Endothelial cell of umbilical vein (primary cell): Measurements from ENCODE around the gene GABPA. TPM values are rescaled to one million over a fixed set of nuclear protein-coding genes. Genes with fewer than 3 reads are reported as not detected.

Experiments
- BruUV-seq: library from RNA; stranded (reverse); fragments of 400-500 nt; replicated peaks from 2 replicates; lab custom pipeline; 2021; lab: Mats Ljungman, UMichigan
- CTCF ChIA-PET: fragments of 300-600, 350-600 bp; sonication (Branson Sonifier 250); formaldehyde crosslinking; loops from one replicate; lab custom pipeline; 2021; ENCODE audit warnings: antibody characterized with exemption, inconsistent platforms; lab: Charles Lee
- POLR2A ChIA-PET: fragments of 300-600, 350-600 bp; sonication (Branson Sonifier 250); formaldehyde crosslinking; loops from one replicate; lab custom pipeline; 2021; ENCODE audit warnings: antibody characterized with exemption, inconsistent platforms; lab: Charles Lee
- DNase-seq: peaks from one replicate; pipeline ENCODE4 v3.0.0-alpha.2; 2011; ENCODE audit warnings: low read depth, low spot score
- FAIRE-seq: peaks from 2 replicates; lab custom pipeline; 2011; peaks lifted over from hg19 to GRCh38; lab: Jason Lieb, UNC
- H2AFZ ChIP-seq: 2 replicates; pipeline ENCODE4 v1.6.0; 2012; ENCODE audit warnings: low read depth, low read length, control low read depth, inconsistent platforms
- H3K27ac ChIP-seq: 2 replicates; pipeline ENCODE4 v1.5.1; 2011; ENCODE audit warnings: low read depth, mild to moderate bottlenecking, control low read depth, low read length, moderate library complexity; ENCODE audit not compliant: insufficient read depth
- H3K27me3 ChIP-seq, 2 experiments: 2 replicates each; pipeline versions ENCODE4 v1.6.0 to v1.6.1; 2011; ENCODE audit warnings: low read length in 2 of 2, mixed read lengths in 1 of 2; ENCODE audit not compliant: control insufficient read depth in 2 of 2, insufficient read depth in 2 of 2
- H3K36me3 ChIP-seq, 2 experiments: 2 replicates in 1 of 2; 3 replicates in 1 of 2; pipeline ENCODE4 v1.5.1; 2011; ENCODE audit warnings: low read length in 2 of 2, mild to moderate bottlenecking in 1 of 2, moderate library complexity in 1 of 2; ENCODE audit not compliant: control insufficient read depth in 2 of 2, insufficient read depth in 2 of 2; ENCODE audit errors: extremely low read depth in 1 of 2
- H3K4me1 ChIP-seq: 3 replicates; pipeline ENCODE4 v1.5.1; 2011; ENCODE audit warnings: mild to moderate bottlenecking, low read length; ENCODE audit not compliant: control insufficient read depth, insufficient read depth; ENCODE audit errors: extremely low read depth
- H3K4me2 ChIP-seq: 2 replicates; pipeline ENCODE4 v1.6.1; 2011; ENCODE audit warnings: low read length, control low read depth, mixed read lengths; ENCODE audit not compliant: insufficient read depth
- H3K4me3 ChIP-seq, 3 experiments: fragments of 200-600 bp in 1 of 3; sonication (generic), shearing (Covaris generic) in 1 of 3; replicated peaks in 1 of 3; 2 replicates each; pipeline ENCODE4 v1.5.1; 2011 to 2016; ENCODE audit warnings: control low read depth in 3 of 3, low read length in 3 of 3, mild to moderate bottlenecking in 2 of 3, inconsistent platforms in 1 of 3, low read depth in 1 of 3, moderate library complexity in 1 of 3; ENCODE audit not compliant: insufficient read depth in 1 of 3
- H3K79me2 ChIP-seq: 2 replicates; pipeline ENCODE4 v1.6.0; 2012; ENCODE audit warnings: low read length, inconsistent platforms; ENCODE audit not compliant: control insufficient read depth, insufficient read depth
- H3K9ac ChIP-seq: replicated peaks from 2 replicates; pipeline ENCODE3; 2011; ENCODE audit warnings: low read length, control low read depth; ENCODE audit not compliant: insufficient read depth; ENCODE audit errors: extremely low read depth
- H3K9me1 ChIP-seq: replicated peaks from 3 replicates; pipeline ENCODE4 v1.6.0; 2011; ENCODE audit warnings: mild to moderate bottlenecking, low read length; ENCODE audit not compliant: control insufficient read depth, insufficient read depth; ENCODE audit errors: extremely low read depth
- H3K9me3 ChIP-seq: replicated peaks from 2 replicates; pipeline ENCODE4 v1.5.1; 2012; ENCODE audit warnings: low read length, inconsistent platforms; ENCODE audit not compliant: control insufficient read depth, insufficient read depth
- H4K20me1 ChIP-seq: replicated peaks from 2 replicates; pipeline ENCODE3; 2011; ENCODE audit warnings: mild to moderate bottlenecking, low read length; ENCODE audit not compliant: control insufficient read depth, insufficient read depth; ENCODE audit errors: extremely low read depth
- FOS ChIP-seq: IDR thresholded peaks from 2 replicates; pipeline ENCODE4 v1.6.1; 2011; ENCODE audit warnings: mild to moderate bottlenecking, low read length, moderate library complexity, borderline replicate concordance; ENCODE audit not compliant: insufficient read depth
- GATA2 ChIP-seq: IDR thresholded peaks from 2 replicates; pipeline ENCODE4 v1.7.0; 2011; ENCODE audit warnings: low read depth, mild to moderate bottlenecking, moderate library complexity, mixed read lengths, low read length; ENCODE audit not compliant: insufficient read length, insufficient read depth
- JUN ChIP-seq: IDR thresholded peaks from 2 replicates; pipeline ENCODE4 v1.6.1; 2011; ENCODE audit warnings: borderline replicate concordance, low read depth; ENCODE audit not compliant: insufficient read length, insufficient read depth
- MYC ChIP-seq: IDR thresholded peaks from one replicate; pipeline ENCODE4 v1.6.1; 2011; ENCODE audit warnings: mild to moderate bottlenecking, low read depth, low read length
- POLR2A ChIP-seq: IDR thresholded peaks from 2 replicates; pipeline ENCODE4 v1.6.1; 2012; ENCODE audit warnings: low read depth, mild to moderate bottlenecking, control low read depth, low read length
- POLR2AphosphoS5 ChIP-seq: IDR thresholded peaks from 2 replicates; pipeline ENCODE4 v1.6.1; 2012; ENCODE audit warnings: low read depth, mild to moderate bottlenecking, control low read depth, low read length, moderate library complexity; ENCODE audit not compliant: insufficient read depth
- dilution Hi-C: fragments of 300-500 bp; cut with MboI; formaldehyde crosslinking; loops from one replicate; pipeline ENCODE4 v1.15.0; 2019; ENCODE audit warnings: low sequenced_read_pairs; ENCODE audit not compliant: extremely low pct_ligation_motif_present
- intact Hi-C: fragments of 100-400 bp; cut with micrococcal nuclease; formaldehyde crosslinking; loops from one replicate; pipeline ENCODE4 v1.10.0; 2022
- polyA plus RNA-seq, 4 experiments: library from polyadenylated mRNA; depleted of rRNA in 3 of 4; stranded (reverse) in 3 of 4; unstranded in 1 of 4; fragments of >200 nt; gene quantifications; 2 replicates each; pipeline versions ENCODE4 v1.2.1 to v1.2.3, GENCODE V29; 2011 to 2012; ENCODE audit warnings: missing spikeins in 1 of 4
- total RNA-seq: library from RNA; stranded (reverse); gene quantifications from 2 replicates; pipeline ENCODE4 v1.2.3, GENCODE V29; 2021
- TF ChIP-seq, protein P1 (sequence below), 2 donors: IDR thresholded peaks; 1 replicate in 1 of 2; 2 replicates in 1 of 2; pipeline ENCODE4 v1.5.1; 2011; ENCODE audit warnings: low read length in 2 of 2, mild to moderate bottlenecking in 2 of 2, moderate library complexity in 2 of 2, control low read depth in 1 of 2, inconsistent platforms in 1 of 2, low read depth in 1 of 2; ENCODE audit not compliant: insufficient read depth in 1 of 2; ENCODE audit errors: extremely low read depth in 1 of 2
- TF ChIP-seq, protein P2 (sequence below): IDR thresholded peaks from 2 replicates; pipeline ENCODE4 v1.6.1; 2011; ENCODE audit not compliant: insufficient read depth, insufficient read length

Gene GABPA
- total and polyA plus RNA-seq, 2 donors (not counting 3 experiments of a cell fraction or from before 2014, with no cell fraction given): 5.8 to 21.0 TPM

DNA sequence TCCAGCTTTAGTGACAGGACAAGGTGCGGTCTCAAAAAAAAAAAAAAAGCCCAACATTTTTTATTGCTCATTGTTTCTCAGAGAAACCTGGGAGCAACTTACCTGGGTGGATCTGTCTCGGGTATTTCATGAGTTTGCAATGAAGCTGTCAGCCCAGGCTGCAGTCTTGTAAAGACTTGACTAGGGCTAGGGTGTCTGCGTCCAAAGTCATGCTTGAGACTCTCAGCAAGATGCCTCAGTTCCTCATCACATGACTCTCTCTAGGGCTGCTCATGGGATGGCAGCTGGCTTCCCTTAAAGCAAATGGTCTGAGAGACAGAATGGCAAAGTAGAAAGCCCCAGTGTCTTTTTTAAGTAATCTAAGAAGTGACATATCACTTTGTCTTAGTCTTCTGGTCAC lies 8.1 kb downstream of the GABPA start:
- Histone ChIP-seq H3K4me3 (no peak overlapping the region), H2AFZ (no peak overlapping the region), H3K27ac (no peak overlapping the region), H3K4me1 (no peaks in the 10 kb centered on the region), H3K36me3 (no peaks in the 10 kb centered on the region), H3K4me2 (no peak overlapping the region), H3K9me3 (no peaks in the 10 kb centered on the region), H3K9ac (no peak overlapping the region), H4K20me1 (no peaks in the 10 kb centered on the region), H3K9me1 (no peaks in the 10 kb centered on the region), H3K79me2 (peaks cover 10% of the 10 kb centered on the region), H3K27me3 (no peaks in the 10 kb centered on the region)
- POLR2A ChIA-PET: no interaction called here
- intact Hi-C loops: no loop called here
- CTCF ChIA-PET: interaction anchor here (1.9 kb wide), 1 partner anchor 10 kb away, joined by 7 read pairs; no protein-coding TSS in a partner anchor
- TF ChIP-seq JUN: no peak
- TF ChIP-seq, protein P1, sequence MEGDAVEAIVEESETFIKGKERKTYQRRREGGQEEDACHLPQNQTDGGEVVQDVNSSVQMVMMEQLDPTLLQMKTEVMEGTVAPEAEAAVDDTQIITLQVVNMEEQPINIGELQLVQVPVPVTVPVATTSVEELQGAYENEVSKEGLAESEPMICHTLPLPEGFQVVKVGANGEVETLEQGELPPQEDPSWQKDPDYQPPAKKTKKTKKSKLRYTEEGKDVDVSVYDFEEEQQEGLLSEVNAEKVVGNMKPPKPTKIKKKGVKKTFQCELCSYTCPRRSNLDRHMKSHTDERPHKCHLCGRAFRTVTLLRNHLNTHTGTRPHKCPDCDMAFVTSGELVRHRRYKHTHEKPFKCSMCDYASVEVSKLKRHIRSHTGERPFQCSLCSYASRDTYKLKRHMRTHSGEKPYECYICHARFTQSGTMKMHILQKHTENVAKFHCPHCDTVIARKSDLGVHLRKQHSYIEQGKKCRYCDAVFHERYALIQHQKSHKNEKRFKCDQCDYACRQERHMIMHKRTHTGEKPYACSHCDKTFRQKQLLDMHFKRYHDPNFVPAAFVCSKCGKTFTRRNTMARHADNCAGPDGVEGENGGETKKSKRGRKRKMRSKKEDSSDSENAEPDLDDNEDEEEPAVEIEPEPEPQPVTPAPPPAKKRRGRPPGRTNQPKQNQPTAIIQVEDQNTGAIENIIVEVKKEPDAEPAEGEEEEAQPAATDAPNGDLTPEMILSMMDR (IDR thresholded peaks at IDR 0.05; ENCODE audit: extremely low read depth in 1 of 2, insufficient read depth in 1 of 2, low read depth in 1 of 2, low read length in 2 of 2): no peak
- TF ChIP-seq POLR2A: no peak
- no peak for TF ChIP-seq FOS
- no peak for TF ChIP-seq POLR2AphosphoS5
- TF ChIP-seq, protein P2, sequence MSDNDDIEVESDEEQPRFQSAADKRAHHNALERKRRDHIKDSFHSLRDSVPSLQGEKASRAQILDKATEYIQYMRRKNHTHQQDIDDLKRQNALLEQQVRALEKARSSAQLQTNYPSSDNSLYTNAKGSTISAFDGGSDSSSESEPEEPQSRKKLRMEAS: no peak
- no peak for TF ChIP-seq GATA2
- no peak for TF ChIP-seq MYC
- dilution Hi-C loops: no loop called here
- FAIRE-seq: no peak
- BruUV-seq: no TSS peak
- no peak for DNase-seq
